HEK293 (cell line): ENCODE measurements around the gene BEND7.

Experiments
- CTCF ChIA-PET: fragments of 350-600 bp; formaldehyde crosslinking; extraction: SDS; loops from one replicate; lab custom pipeline; 2021; ENCODE audit warnings: antibody characterized with exemption; lab: Yijun Ruan, JAX
- POLR2A ChIA-PET: fragments of 300-600 bp; formaldehyde crosslinking; extraction: SDS; loops from one replicate; lab custom pipeline; 2020; ENCODE audit warnings: antibody characterized with exemption, inconsistent platforms; lab: Yijun Ruan, JAX
- H3K27ac ChIP-seq: fragments of 200-500 bp; sonication (Bioruptor generic); 2 replicates; pipeline ENCODE4 v1.5.1; 2014; ENCODE audit warnings: low read depth, low read length, control low read depth, inconsistent platforms; ENCODE audit errors: extremely low read depth
- H3K36me3 ChIP-seq, 2 experiments: fragments of 200-500 bp in 1 of 2; sonication (Bioruptor generic) in 1 of 2; 1 replicate in 1 of 2; 2 replicates in 1 of 2; pipeline ENCODE4 v1.5.1; 2014 to 2017; ENCODE audit warnings: inconsistent platforms in 2 of 2, low read length in 2 of 2; ENCODE audit not compliant: control insufficient read depth in 2 of 2, insufficient read depth in 1 of 2
- H3K4me1 ChIP-seq: fragments of 200-500 bp; sonication (Bioruptor generic); 2 replicates; pipeline ENCODE4 v1.5.1; 2014; ENCODE audit warnings: mild to moderate bottlenecking, low read length, inconsistent platforms; ENCODE audit not compliant: control insufficient read depth, insufficient read depth
- H3K4me3 ChIP-seq: 2 replicates; pipeline ENCODE4 v1.5.1; 2011; ENCODE audit warnings: low read depth, mild to moderate bottlenecking, control low read depth, low read length, moderate library complexity
- H3K9me3 ChIP-seq: fragments of 200-500 bp; sonication (Bioruptor generic); 2 replicates; pipeline ENCODE4 v1.5.1; 2014; ENCODE audit warnings: low read depth, low read length, inconsistent platforms; ENCODE audit not compliant: control insufficient read depth, insufficient read depth
- GLI4 ChIP-seq: fragments of 450-650 bp; formaldehyde crosslinking; IDR thresholded peaks from 2 replicates; pipeline ENCODE4 v1.5.1; 2016; ENCODE audit warnings: missing biosample characterization, missing genetic modification characterization
- HOXA7 ChIP-seq: sonication (generic); formaldehyde crosslinking; IDR thresholded peaks from 2 replicates; pipeline ENCODE4 v1.8.1; 2022; ENCODE audit warnings: missing genetic modification reagents, borderline replicate concordance
- KLF1 ChIP-seq: fragments of 450-650 bp; formaldehyde crosslinking; IDR thresholded peaks from 2 replicates; pipeline ENCODE4 v1.5.1; 2016; ENCODE audit warnings: missing biosample characterization, missing genetic modification characterization
- KLF9 ChIP-seq: fragments of 450-650 bp; formaldehyde crosslinking; IDR thresholded peaks from 2 replicates; pipeline ENCODE4 v1.5.1; 2016; ENCODE audit warnings: missing biosample characterization, missing genetic modification characterization, low read depth
- SP2 ChIP-seq: fragments of 450-650 bp; formaldehyde crosslinking; IDR thresholded peaks from 2 replicates; pipeline ENCODE4 v1.5.1; 2016; ENCODE audit warnings: missing biosample characterization, missing genetic modification characterization
- ZNF10 ChIP-seq: fragments of 450-650 bp; formaldehyde crosslinking; IDR thresholded peaks from 2 replicates; pipeline ENCODE4 v1.5.1; 2017; ENCODE audit warnings: missing biosample characterization, missing genetic modification characterization
- ZNF112 ChIP-seq: fragments of 450-650 bp; formaldehyde crosslinking; IDR thresholded peaks from 2 replicates; pipeline ENCODE4 v1.5.0; 2017; ENCODE audit warnings: missing biosample characterization, missing genetic modification characterization
- ZNF140 ChIP-seq: fragments of 450-650 bp; formaldehyde crosslinking; IDR thresholded peaks from 2 replicates; pipeline ENCODE4 v1.5.1; 2016; ENCODE audit warnings: missing biosample characterization, missing genetic modification characterization
- ZNF2 ChIP-seq: fragments of 450-650 bp; formaldehyde crosslinking; IDR thresholded peaks from 2 replicates; pipeline ENCODE4 v1.5.1; 2016; ENCODE audit warnings: missing biosample characterization, missing genetic modification characterization
- ZNF248 ChIP-seq: fragments of 450-650 bp; formaldehyde crosslinking; IDR thresholded peaks from 2 replicates; pipeline ENCODE4 v1.5.1; 2017; ENCODE audit warnings: missing biosample characterization, missing genetic modification characterization
- ZNF324 ChIP-seq: fragments of 450-650 bp; formaldehyde crosslinking; IDR thresholded peaks from 2 replicates; pipeline ENCODE4 v1.5.1; 2016; ENCODE audit warnings: missing biosample characterization, missing genetic modification characterization
- ZNF473 ChIP-seq: fragments of 450-650 bp; formaldehyde crosslinking; IDR thresholded peaks from 2 replicates; pipeline ENCODE4 v1.5.1; 2017; ENCODE audit warnings: missing biosample characterization, missing genetic modification characterization
- ZNF571 ChIP-seq: fragments of 450-650 bp; formaldehyde crosslinking; IDR thresholded peaks from 2 replicates; pipeline ENCODE4 v1.5.0; 2017; ENCODE audit warnings: missing biosample characterization, missing genetic modification characterization
- ZNF585B ChIP-seq: fragments of 450-650 bp; formaldehyde crosslinking; IDR thresholded peaks from 2 replicates; pipeline ENCODE4 v1.5.1; 2016; ENCODE audit warnings: missing biosample characterization, missing genetic modification characterization
- ZNF701 ChIP-seq: fragments of 450-650 bp; formaldehyde crosslinking; IDR thresholded peaks from 2 replicates; pipeline ENCODE4 v1.5.1; 2016; ENCODE audit warnings: missing biosample characterization, missing genetic modification characterization
- ZNF776 ChIP-seq: fragments of 450-650 bp; formaldehyde crosslinking; IDR thresholded peaks from 2 replicates; pipeline ENCODE4 v1.5.0; 2017; ENCODE audit warnings: missing biosample characterization, missing genetic modification characterization, borderline replicate concordance
- ZSCAN30 ChIP-seq: fragments of 450-650 bp; IDR thresholded peaks from 2 replicates; pipeline ENCODE4 v1.5.1; 2018; ENCODE audit warnings: missing biosample characterization, mild to moderate bottlenecking, missing genetic modification characterization, moderate library complexity
- TF ChIP-seq, protein P1 (sequence below): fragments of 450-650 bp; formaldehyde crosslinking; IDR thresholded peaks from 2 replicates; pipeline ENCODE4 v1.5.1; 2016; ENCODE audit warnings: missing biosample characterization, missing genetic modification characterization
- TF ChIP-seq, protein P2 (sequence below): fragments of 450-650 bp; formaldehyde crosslinking; conservative IDR thresholded peaks from 2 replicates; pipeline ENCODE4 v1.5.1; 2016; ENCODE audit warnings: low read depth, missing biosample characterization, missing genetic modification characterization
- TF ChIP-seq, protein P3 (sequence below): fragments of 450-650 bp; IDR thresholded peaks from 2 replicates; pipeline ENCODE4 v1.5.1; 2018; ENCODE audit warnings: missing biosample characterization, mild to moderate bottlenecking, missing genetic modification characterization
- TF ChIP-seq, protein P4 (sequence below): fragments of 450-650 bp; formaldehyde crosslinking; IDR thresholded peaks from 2 replicates; pipeline ENCODE4 v1.5.1; 2016; ENCODE audit warnings: missing biosample characterization, missing genetic modification characterization
- TF ChIP-seq, protein P5 (sequence below): fragments of 450-650 bp; formaldehyde crosslinking; IDR thresholded peaks from 2 replicates; pipeline ENCODE4 v1.5.1; 2016; ENCODE audit warnings: missing biosample characterization, missing genetic modification characterization
- TF ChIP-seq, protein P6 (sequence below): fragments of 450-650 bp; formaldehyde crosslinking; IDR thresholded peaks from 2 replicates; pipeline ENCODE4 v1.5.1; 2016; ENCODE audit warnings: missing biosample characterization, missing genetic modification characterization

The BEND7 gene

DNA sequence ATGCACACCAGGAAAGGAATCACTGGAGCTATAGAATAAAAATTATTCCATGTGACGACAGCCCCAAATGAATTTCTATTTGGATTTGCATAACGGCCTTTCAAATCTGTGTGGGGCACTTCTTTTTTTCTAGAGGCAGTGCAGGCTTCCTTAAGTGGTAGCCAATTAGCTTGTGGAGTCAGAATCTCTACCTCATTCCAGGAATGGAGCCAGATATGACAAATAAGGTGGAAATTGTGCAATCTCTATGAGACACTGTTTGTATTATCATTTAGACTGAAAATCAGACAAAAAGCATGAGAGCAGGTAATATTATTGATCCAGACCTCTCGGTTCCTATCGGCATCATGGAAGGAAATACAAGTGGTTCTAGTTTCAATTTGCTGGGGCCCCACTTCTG is 78.7 kb downstream of the BEND7 start:
- TF ChIP-seq KLF9 (tag by site-specific recombination) (no peak), ZNF324 (no peak), ZNF585B (tag by site-specific recombination) (no peak), ZNF2 (tag by site-specific recombination) (no peak), KLF1 (tag by site-specific recombination) (no peak), ZNF112 (tag by site-specific recombination) (no peak), ZNF571 (tag by site-specific recombination) (no peak), HOXA7 (CRISPR knock-in tag) (no peak), ZNF701 (tag by site-specific recombination) (no peak), ZNF473 (tag by site-specific recombination) (no peak)
- TF ChIP-seq, protein P1, sequence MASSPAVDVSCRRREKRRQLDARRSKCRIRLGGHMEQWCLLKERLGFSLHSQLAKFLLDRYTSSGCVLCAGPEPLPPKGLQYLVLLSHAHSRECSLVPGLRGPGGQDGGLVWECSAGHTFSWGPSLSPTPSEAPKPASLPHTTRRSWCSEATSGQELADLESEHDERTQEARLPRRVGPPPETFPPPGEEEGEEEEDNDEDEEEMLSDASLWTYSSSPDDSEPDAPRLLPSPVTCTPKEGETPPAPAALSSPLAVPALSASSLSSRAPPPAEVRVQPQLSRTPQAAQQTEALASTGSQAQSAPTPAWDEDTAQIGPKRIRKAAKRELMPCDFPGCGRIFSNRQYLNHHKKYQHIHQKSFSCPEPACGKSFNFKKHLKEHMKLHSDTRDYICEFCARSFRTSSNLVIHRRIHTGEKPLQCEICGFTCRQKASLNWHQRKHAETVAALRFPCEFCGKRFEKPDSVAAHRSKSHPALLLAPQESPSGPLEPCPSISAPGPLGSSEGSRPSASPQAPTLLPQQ (tag by site-specific recombination), result no peak
- TF ChIP-seq, protein P2, sequence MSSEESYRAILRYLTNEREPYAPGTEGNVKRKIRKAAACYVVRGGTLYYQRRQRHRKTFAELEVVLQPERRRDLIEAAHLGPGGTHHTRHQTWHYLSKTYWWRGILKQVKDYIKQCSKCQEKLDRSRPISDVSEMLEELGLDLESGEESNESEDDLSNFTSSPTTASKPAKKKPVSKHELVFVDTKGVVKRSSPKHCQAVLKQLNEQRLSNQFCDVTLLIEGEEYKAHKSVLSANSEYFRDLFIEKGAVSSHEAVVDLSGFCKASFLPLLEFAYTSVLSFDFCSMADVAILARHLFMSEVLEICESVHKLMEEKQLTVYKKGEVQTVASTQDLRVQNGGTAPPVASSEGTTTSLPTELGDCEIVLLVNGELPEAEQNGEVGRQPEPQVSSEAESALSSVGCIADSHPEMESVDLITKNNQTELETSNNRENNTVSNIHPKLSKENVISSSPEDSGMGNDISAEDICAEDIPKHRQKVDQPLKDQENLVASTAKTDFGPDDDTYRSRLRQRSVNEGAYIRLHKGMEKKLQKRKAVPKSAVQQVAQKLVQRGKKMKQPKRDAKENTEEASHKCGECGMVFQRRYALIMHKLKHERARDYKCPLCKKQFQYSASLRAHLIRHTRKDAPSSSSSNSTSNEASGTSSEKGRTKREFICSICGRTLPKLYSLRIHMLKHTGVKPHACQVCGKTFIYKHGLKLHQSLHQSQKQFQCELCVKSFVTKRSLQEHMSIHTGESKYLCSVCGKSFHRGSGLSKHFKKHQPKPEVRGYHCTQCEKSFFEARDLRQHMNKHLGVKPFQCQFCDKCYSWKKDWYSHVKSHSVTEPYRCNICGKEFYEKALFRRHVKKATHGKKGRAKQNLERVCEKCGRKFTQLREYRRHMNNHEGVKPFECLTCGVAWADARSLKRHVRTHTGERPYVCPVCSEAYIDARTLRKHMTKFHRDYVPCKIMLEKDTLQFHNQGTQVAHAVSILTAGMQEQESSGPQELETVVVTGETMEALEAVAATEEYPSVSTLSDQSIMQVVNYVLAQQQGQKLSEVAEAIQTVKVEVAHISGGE, result no peak
- TF ChIP-seq, protein P3, sequence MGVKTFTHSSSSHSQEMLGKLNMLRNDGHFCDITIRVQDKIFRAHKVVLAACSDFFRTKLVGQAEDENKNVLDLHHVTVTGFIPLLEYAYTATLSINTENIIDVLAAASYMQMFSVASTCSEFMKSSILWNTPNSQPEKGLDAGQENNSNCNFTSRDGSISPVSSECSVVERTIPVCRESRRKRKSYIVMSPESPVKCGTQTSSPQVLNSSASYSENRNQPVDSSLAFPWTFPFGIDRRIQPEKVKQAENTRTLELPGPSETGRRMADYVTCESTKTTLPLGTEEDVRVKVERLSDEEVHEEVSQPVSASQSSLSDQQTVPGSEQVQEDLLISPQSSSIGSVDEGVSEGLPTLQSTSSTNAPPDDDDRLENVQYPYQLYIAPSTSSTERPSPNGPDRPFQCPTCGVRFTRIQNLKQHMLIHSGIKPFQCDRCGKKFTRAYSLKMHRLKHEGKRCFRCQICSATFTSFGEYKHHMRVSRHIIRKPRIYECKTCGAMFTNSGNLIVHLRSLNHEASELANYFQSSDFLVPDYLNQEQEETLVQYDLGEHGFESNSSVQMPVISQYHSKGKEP (tag by site-specific recombination), result no peak
- TF ChIP-seq, protein P4, sequence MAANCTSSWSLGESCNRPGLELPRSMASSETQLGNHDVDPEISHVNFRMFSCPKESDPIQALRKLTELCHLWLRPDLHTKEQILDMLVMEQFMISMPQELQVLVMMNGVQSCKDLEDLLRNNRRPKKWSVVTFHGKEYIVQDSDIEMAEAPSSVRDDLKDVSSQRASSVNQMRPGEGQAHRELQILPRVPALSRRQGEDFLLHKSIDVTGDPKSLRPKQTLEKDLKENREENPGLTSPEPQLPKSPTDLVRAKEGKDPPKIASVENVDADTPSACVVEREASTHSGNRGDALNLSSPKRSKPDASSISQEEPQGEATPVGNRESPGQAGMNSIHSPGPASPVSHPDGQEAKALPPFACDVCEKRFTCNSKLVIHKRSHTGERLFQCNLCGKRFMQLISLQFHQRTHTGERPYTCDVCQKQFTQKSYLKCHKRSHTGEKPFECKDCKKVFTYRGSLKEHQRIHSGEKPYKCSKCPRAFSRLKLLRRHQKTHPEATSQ, result no peak
- Histone ChIP-seq H3K27ac (no peak overlapping the region), H3K4me3 (no peak overlapping the region), H3K36me3 (peaks cover 5 to 32% of the 10 kb centered on the region in 2 experiments), H3K4me1 (no peaks in the 10 kb centered on the region), H3K9me3 (no peaks in the 10 kb centered on the region)
- CTCF ChIA-PET, result interaction anchor here (0.6 to 1.8 kb wide), 4 partner anchors 9 to 749 kb away, joined by 5 to 21 read pairs (median 5); no protein-coding TSS in a partner anchor
- POLR2A ChIA-PET, result no interaction called here

DNA sequence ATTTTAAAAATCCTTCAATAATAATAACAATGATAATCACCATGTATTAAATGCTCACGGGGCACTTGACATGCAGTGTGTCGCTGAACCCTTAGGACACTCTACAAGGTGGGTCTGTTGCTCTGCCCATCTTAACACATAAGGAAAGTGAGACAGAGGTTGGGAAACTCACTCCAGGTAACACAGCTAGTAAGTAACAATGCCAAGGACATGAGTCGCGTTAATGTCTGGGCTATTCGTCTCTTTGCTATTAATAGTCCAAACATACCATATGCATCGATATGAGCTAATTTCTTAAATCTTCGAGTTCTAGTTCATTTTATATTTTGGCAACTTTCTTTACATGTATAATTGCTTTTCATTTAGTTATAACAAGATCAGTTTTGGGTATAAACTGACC is 79.5 kb downstream of the BEND7 start:
- Histone ChIP-seq H3K9me3 (no peaks in the 10 kb centered on the region), H3K4me1 (no peaks in the 10 kb centered on the region), H3K4me3 (no peak overlapping the region), H3K36me3 (peaks cover 5 to 32% of the 10 kb centered on the region in 2 experiments), H3K27ac (no peak overlapping the region)
- CTCF ChIA-PET, result interaction anchor here (0.6 to 1.8 kb wide), 4 partner anchors 9 to 750 kb away, joined by 4 to 21 read pairs (median 5); no protein-coding TSS in a partner anchor
- POLR2A ChIA-PET, result no interaction called here
- TF ChIP-seq ZNF248 (tag by site-specific recombination) (no peak), ZNF10 (tag by site-specific recombination) (no peak), SP2 (tag by site-specific recombination) (no peak), ZSCAN30 (tag by site-specific recombination) (no peak), ZNF140 (tag by site-specific recombination) (no peak), GLI4 (tag by site-specific recombination) (no peak), HOXA7 (CRISPR knock-in tag) (no peak), ZNF776 (tag by site-specific recombination) (no peak)
- TF ChIP-seq, protein P5, sequence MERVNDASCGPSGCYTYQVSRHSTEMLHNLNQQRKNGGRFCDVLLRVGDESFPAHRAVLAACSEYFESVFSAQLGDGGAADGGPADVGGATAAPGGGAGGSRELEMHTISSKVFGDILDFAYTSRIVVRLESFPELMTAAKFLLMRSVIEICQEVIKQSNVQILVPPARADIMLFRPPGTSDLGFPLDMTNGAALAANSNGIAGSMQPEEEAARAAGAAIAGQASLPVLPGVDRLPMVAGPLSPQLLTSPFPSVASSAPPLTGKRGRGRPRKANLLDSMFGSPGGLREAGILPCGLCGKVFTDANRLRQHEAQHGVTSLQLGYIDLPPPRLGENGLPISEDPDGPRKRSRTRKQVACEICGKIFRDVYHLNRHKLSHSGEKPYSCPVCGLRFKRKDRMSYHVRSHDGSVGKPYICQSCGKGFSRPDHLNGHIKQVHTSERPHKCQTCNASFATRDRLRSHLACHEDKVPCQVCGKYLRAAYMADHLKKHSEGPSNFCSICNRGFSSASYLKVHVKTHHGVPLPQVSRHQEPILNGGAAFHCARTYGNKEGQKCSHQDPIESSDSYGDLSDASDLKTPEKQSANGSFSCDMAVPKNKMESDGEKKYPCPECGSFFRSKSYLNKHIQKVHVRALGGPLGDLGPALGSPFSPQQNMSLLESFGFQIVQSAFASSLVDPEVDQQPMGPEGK (tag by site-specific recombination), result no peak
- TF ChIP-seq, protein P6, sequence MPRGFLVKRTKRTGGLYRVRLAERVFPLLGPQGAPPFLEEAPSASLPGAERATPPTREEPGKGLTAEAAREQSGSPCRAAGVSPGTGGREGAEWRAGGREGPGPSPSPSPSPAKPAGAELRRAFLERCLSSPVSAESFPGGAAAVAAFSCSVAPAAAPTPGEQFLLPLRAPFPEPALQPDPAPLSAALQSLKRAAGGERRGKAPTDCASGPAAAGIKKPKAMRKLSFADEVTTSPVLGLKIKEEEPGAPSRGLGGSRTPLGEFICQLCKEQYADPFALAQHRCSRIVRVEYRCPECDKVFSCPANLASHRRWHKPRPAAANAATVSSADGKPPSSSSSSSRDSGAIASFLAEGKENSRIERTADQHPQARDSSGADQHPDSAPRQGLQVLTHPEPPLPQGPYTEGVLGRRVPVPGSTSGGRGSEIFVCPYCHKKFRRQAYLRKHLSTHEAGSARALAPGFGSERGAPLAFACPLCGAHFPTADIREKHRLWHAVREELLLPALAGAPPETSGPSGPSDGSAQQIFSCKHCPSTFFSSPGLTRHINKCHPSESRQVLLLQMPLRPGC (tag by site-specific recombination), result no peak
- TF ChIP-seq, protein P1 (tag by site-specific recombination), result no peak
